AML-193 (cell line): ENCODE measurements around the gene C1QTNF12.

Experiments
- DNase-seq, 2 experiments: peaks; one replicate each; lab custom pipeline; 2025; lab: John Stamatoyannopoulos, UW

Gene C1QTNF12

GRCh38 chr1:1281533-1282321 lies 35.2 kb upstream of the C1QTNF12 start:
- DNase-seq: no peak

- no peak for DNase-seq
These were observed 34.4 kb upstream of the C1QTNF12 start for GRCh38 chr1:1280782-1281481.

GRCh38 chr1:1279028-1279427 lies 32.5 kb upstream of the C1QTNF12 start:
- DNase-seq: no peak

GRCh38 chr1:1278620-1279019 lies 32.1 kb upstream of the C1QTNF12 start:
- DNase-seq: no peak

- no peak for DNase-seq
These were observed 29.3 kb upstream of the C1QTNF12 start for GRCh38 chr1:1275836-1276235.

- DNase-seq: no peak
These were observed 28.5 kb upstream of the C1QTNF12 start for GRCh38 chr1:1274931-1275431.

- no peak for DNase-seq
These were observed 27.9 kb upstream of the C1QTNF12 start for GRCh38 chr1:1274299-1274930.

GRCh38 chr1:1273512-1274298 lies 27.2 kb upstream of the C1QTNF12 start, which contains the start of gene UBE2J2:
Gene UBE2J2, minus strand, starts transcription at chr1:1273854. Its CDS starts 5,862 bp downstream, at chr1:1267992.
- DNase-seq: peak; percentile 70 to 86

- no peak for DNase-seq
These were observed 26.6 kb upstream of the C1QTNF12 start for GRCh38 chr1:1273209-1273511.

- DNase-seq: no peak
These were observed 26.1 kb upstream of the C1QTNF12 start for GRCh38 chr1:1272341-1273208.

GRCh38 chr1:1270813-1271212 lies 24.3 kb upstream of the C1QTNF12 start:
- DNase-seq: no peak

GRCh38 chr1:1268284-1268682 lies 21.8 kb upstream of the C1QTNF12 start:
- no peak for DNase-seq

- no peak for DNase-seq
These were observed 21.2 kb upstream of the C1QTNF12 start for GRCh38 chr1:1267488-1268283.

GRCh38 chr1:1264868-1265272 lies 18.3 kb upstream of the C1QTNF12 start:
- no peak for DNase-seq

GRCh38 chr1:1264026-1264425 lies 17.5 kb upstream of the C1QTNF12 start:
- DNase-seq: no peak

GRCh38 chr1:1262758-1263157 lies 16.2 kb upstream of the C1QTNF12 start:
- no peak for DNase-seq

- no peak for DNase-seq
These were observed 15.5 kb upstream of the C1QTNF12 start for GRCh38 chr1:1262071-1262470.

- no peak for DNase-seq
These were observed 14.5 kb upstream of the C1QTNF12 start for GRCh38 chr1:1260843-1261560.

- DNase-seq: no peak
These were observed 13.6 kb upstream of the C1QTNF12 start for GRCh38 chr1:1259951-1260600.
